Tibial nerve (tissue), 4 donors: ENCODE data around the gene KDM4F. TPM values are rescaled to one million over a fixed set of nuclear protein-coding genes. Genes with fewer than 3 reads are reported as not detected.

Experiments
- DNase-seq, 2 donors: peaks; one replicate each; pipeline ENCODE4 v3.0.0-alpha.2; 2019; ENCODE audit warnings: low spot score in 2 of 2
- H3K27ac ChIP-seq, 4 donors: fragments of 200-600 bp; sonication (generic) in 3 of 4; one replicate each; pipeline ENCODE4 v1.5.1; 2017 to 2019; ENCODE audit warnings: mild to moderate bottlenecking in 1 of 4
- H3K27me3 ChIP-seq, 2 donors: fragments of 200-600 bp; sonication (generic) in 1 of 2; one replicate each; pipeline versions ENCODE4 v1.5.1 to v1.6.0; 2017 to 2019
- H3K36me3 ChIP-seq, 3 donors: fragments of 200-600 bp; sonication (generic); one replicate each; pipeline ENCODE4 v1.5.1; 2018 to 2019
- H3K4me1 ChIP-seq, 4 donors: fragments of 200-600 bp; sonication (generic) in 3 of 4; one replicate each; pipeline ENCODE4 v1.5.1; 2017 to 2019
- H3K4me3 ChIP-seq, 4 donors: fragments of 200-600 bp; sonication (generic) in 3 of 4; one replicate each; pipeline ENCODE4 v1.5.1; 2017 to 2019; ENCODE audit warnings: mild to moderate bottlenecking in 1 of 4, moderate library complexity in 1 of 4
- H3K9me3 ChIP-seq, 4 donors: fragments of 200-600 bp; sonication (generic) in 3 of 4; one replicate each; pipeline ENCODE4 v1.5.1; 2017 to 2019
- CTCF ChIP-seq, 5 experiments: fragments of 200-600 bp in 3 of 5; fragments of 450-650 bp in 2 of 5; sonication (generic) in 3 of 5; IDR thresholded peaks; one replicate each; pipeline ENCODE4 v1.5.1; 2016 to 2019; ENCODE audit warnings: antibody characterized with exemption in 5 of 5, mild to moderate bottlenecking in 3 of 5, moderate library complexity in 2 of 5
- EP300 ChIP-seq, 2 donors: sonication (generic); formaldehyde crosslinking; IDR thresholded peaks; one replicate each; pipeline ENCODE4 v1.6.1; 2017; ENCODE audit warnings: antibody characterized with exemption in 2 of 2, mild to moderate bottlenecking in 1 of 2
- POLR2A ChIP-seq, 2 donors: fragments of 450-650 bp; IDR thresholded peaks; one replicate each; pipeline ENCODE4 v1.6.1; 2017; ENCODE audit warnings: antibody characterized with exemption in 2 of 2, mild to moderate bottlenecking in 2 of 2, moderate library complexity in 2 of 2
- WGBS, 2 donors: methylation state at CpG; one replicate each; pipeline ENCODE4 v1.1.5; 2018; 5-methylcytosine and 5-hydroxymethylcytosine counted together
- total RNA-seq, 4 donors: library from RNA; depleted of rRNA; stranded (reverse); fragments of >200 nt; gene quantifications; one replicate each; pipeline ENCODE4 v1.1.0, GENCODE V29; 2016

KDM4F gene
- total RNA-seq, 4 donors from 2014 or later = not detected

DNA sequence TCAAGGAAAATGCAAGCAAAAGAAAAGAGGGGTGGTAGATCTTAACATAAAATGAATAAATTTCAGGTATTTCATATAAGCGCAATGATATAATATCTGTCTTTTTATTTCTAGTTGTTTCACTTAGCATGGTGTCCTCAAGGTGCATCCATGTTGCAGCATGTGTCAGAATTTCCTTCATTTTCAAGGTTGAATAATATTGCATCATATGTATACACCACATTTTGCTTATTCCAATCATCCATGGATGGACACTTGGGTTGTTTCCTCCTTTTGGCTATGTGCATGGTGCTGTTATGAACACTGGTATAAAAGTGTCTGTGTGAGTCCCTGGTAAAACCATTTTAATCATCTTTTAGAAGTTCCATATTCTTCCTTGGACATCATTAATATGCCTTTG lies 7.0 kb upstream of the KDM4F start:
- Histone ChIP-seq H3K4me3 (no peak overlapping the region), H3K36me3 (no peaks in the 10 kb centered on the region), H3K27me3 (peaks cover 0 to 8% of the 10 kb centered on the region in 2 donors), H3K27ac (no peak overlapping the region), H3K4me1 (no peaks in the 10 kb centered on the region), H3K9me3 (no peaks in the 10 kb centered on the region)
- no peak for DNase-seq
- 96 to 97% methylated on average over 1 of the region's 1 CpG for WGBS, 2 donors
- no peak for TF ChIP-seq POLR2A (IDR thresholded peaks at IDR 0.05)
- no peak for TF ChIP-seq EP300 (IDR thresholded peaks at IDR 0.05)
- no peak for TF ChIP-seq CTCF (IDR thresholded peaks at IDR 0.05)

DNA sequence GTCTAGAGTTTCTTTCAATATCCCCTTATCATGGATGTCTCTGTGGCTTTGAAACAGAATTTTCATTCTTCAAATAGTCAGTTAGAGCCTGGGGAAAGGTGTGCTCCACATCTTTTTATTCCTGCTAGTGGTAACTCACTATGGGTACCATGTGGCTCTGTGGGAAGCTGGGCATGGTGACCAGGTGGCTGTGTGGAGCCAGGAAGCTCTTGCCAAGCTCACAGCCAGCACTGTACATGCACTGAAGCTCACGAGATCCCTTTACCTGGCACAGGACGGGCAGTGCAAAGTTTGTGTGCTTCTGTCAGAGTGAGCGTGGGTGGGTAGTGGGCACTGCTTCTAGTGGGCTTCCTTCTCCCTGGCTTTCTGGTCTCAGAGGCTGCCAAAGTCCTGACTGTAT lies 6.3 kb upstream of the KDM4F start:
- 85 to 90% methylated on average over 3 of the region's 3 CpGs for WGBS, 2 donors
- Histone ChIP-seq H3K27ac (no peak overlapping the region), H3K4me3 (no peak overlapping the region), H3K36me3 (no peaks in the 10 kb centered on the region), H3K9me3 (no peaks in the 10 kb centered on the region), H3K27me3 (peaks cover 0 to 2% of the 10 kb centered on the region in 2 donors), H3K4me1 (no peaks in the 10 kb centered on the region)
- TF ChIP-seq CTCF (IDR thresholded peaks at IDR 0.05) = no peak
- no peak for TF ChIP-seq EP300 (IDR thresholded peaks at IDR 0.05)
- TF ChIP-seq POLR2A (IDR thresholded peaks at IDR 0.05) = no peak
- DNase-seq = no peak

DNA sequence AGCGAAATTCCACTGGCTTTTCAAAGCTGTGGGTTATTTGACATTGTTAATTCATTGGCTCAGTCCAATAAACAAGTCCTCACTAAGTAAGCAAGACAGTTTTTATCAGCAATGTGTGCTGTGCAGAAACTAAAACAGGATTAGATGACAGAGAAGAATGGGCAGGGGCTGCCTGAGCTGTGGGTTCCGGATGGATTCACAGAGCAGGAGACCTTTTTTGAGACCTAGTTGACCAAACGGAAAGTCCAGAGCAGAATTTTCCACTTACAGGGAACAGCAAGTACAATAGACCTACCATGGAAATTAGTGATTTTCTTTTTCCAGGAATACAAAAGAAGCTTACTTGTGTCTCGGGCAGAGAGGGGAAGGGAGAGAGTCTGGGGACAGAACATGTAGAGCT lies 5.2 kb upstream of the KDM4F start:
- Histone ChIP-seq H3K9me3 (no peaks in the 10 kb centered on the region), H3K27me3 (no peaks in the 10 kb centered on the region), H3K27ac (no peak overlapping the region), H3K4me1 (no peaks in the 10 kb centered on the region), H3K4me3 (no peak overlapping the region), H3K36me3 (no peaks in the 10 kb centered on the region)
- 68 to 72% methylated on average over 4 of the region's 4 CpGs for WGBS, 2 donors
- TF ChIP-seq EP300 (IDR thresholded peaks at IDR 0.05) = no peak
- no peak for TF ChIP-seq POLR2A (IDR thresholded peaks at IDR 0.05)
- TF ChIP-seq CTCF (IDR thresholded peaks at IDR 0.05) = no peak
- no peak for DNase-seq

DNA sequence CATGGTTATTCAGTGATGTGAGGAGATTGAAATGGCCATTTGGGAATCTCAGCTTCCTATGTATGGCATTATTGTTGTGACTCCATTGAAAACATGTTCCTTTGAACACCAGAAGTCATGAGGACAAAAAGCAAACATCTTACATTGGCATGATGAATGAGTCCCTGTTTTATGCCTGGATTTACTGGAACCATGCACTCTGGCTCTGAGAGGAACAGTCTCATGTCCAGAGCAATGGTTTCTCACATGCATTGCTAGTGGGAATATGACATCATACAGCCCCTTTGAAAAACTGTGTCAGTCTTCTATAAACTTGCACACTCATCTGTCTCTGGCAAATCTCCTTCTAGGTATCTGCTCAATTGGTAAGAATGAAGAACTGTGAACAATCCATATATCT lies 3.4 kb upstream of the KDM4F start:
- no peaks in the 10 kb centered on the region for H3K27me3 ChIP-seq
- no peak overlapping the region for H3K27ac ChIP-seq
- no peaks in the 10 kb centered on the region for H3K9me3 ChIP-seq
- no peak overlapping the region for H3K4me3 ChIP-seq
- no peak for DNase-seq
- TF ChIP-seq CTCF (IDR thresholded peaks at IDR 0.05) (no peak), EP300 (IDR thresholded peaks at IDR 0.05) (no peak), POLR2A (IDR thresholded peaks at IDR 0.05) (no peak)
- H3K4me1 ChIP-seq = no peaks in the 10 kb centered on the region
- no peaks in the 10 kb centered on the region for H3K36me3 ChIP-seq

- Histone ChIP-seq H3K9me3 (no peaks in the 10 kb centered on the region), H3K4me3 (no peak overlapping the region), H3K27ac (no peak overlapping the region), H3K27me3 (peaks cover 0 to 4% of the 10 kb centered on the region in 2 donors), H3K4me1 (no peaks in the 10 kb centered on the region), H3K36me3 (no peaks in the 10 kb centered on the region)
- WGBS, 2 donors = 95 to 96% methylated on average over 19 to 22 of the region's 22 CpGs
- no peak for DNase-seq
- no peak for TF ChIP-seq EP300 (IDR thresholded peaks at IDR 0.05)
- no peak for TF ChIP-seq CTCF (IDR thresholded peaks at IDR 0.05)
- no peak for TF ChIP-seq POLR2A (IDR thresholded peaks at IDR 0.05)
Measured at GRCh38 chr11:95050595-95051202, 1.5 kb downstream of the KDM4F start.
